WTC11 (cell line): ENCODE measurements around the gene COX7A2. TPM values are rescaled to one million over a fixed set of nuclear protein-coding genes. Genes with fewer than 3 reads are reported as not detected.

Experiments
- ATAC-seq: fragments of 200-7000 bp; cut with Tn5 transposase; 2 replicates; pipeline ENCODE4 v1.10.0; 2021; ENCODE audit warnings: mild to moderate bottlenecking, moderate library complexity
- CTCF ChIA-PET: fragments of 300-600 bp; sonication (Branson Sonifier 250); formaldehyde crosslinking; loops from one replicate; lab custom pipeline; 2021; ENCODE audit warnings: antibody characterized with exemption; lab: Charles Lee
- POLR2A ChIA-PET: fragments of 350-600 bp; sonication (Branson Sonifier 250); formaldehyde crosslinking; loops from one replicate; lab custom pipeline; 2021; ENCODE audit warnings: antibody characterized with exemption; lab: Charles Lee
- DNase-seq: peaks from one replicate; pipeline ENCODE4 v3.0.0; 2021; ENCODE audit warnings: low spot score
- H3K27ac Mint-ChIP-seq: 2 replicates; pipeline ENCODE4 v1.8.0; 2021; ENCODE audit warnings: mixed read lengths
- H3K27me3 Mint-ChIP-seq: 2 replicates; pipeline ENCODE4 v1.8.0; 2021; ENCODE audit warnings: low read depth, mild to moderate bottlenecking, moderate library complexity, mixed read lengths
- H3K36me3 Mint-ChIP-seq: 2 replicates; pipeline ENCODE4 v1.8.0; 2021; ENCODE audit warnings: mixed read lengths
- H3K4me1 Mint-ChIP-seq: 2 replicates; pipeline ENCODE4 v1.8.0; 2022; ENCODE audit warnings: mixed read lengths
- H3K4me3 Mint-ChIP-seq: 2 replicates; pipeline ENCODE4 v1.8.0; 2021; ENCODE audit warnings: mild to moderate bottlenecking, moderate library complexity, mixed read lengths
- H3K9me3 Mint-ChIP-seq: 2 replicates; pipeline ENCODE4 v1.8.0; 2021; ENCODE audit warnings: mixed read lengths
- AR ChIP-seq: fragments of 250-450 bp; sonication (Bioruptor Pico); IDR thresholded peaks from 2 replicates; pipeline ENCODE4 v1.9.0; 2021; ENCODE audit warnings: mild to moderate bottlenecking
- ATF1 ChIP-seq: sonication (generic); formaldehyde crosslinking; IDR thresholded peaks from 2 replicates; pipeline ENCODE4 v1.8.1; 2023; ENCODE audit warnings: mild to moderate bottlenecking, moderate library complexity, missing genetic modification reagents
- ETV6 ChIP-seq: sonication (generic); formaldehyde crosslinking; IDR thresholded peaks from 2 replicates; pipeline ENCODE4 v1.8.1; 2022; ENCODE audit warnings: mild to moderate bottlenecking, missing genetic modification reagents
- GABPB1 ChIP-seq: sonication (generic); formaldehyde crosslinking; IDR thresholded peaks from 2 replicates; pipeline ENCODE4 v1.8.1; 2023; ENCODE audit warnings: mild to moderate bottlenecking, missing genetic modification reagents
- GRHL2 ChIP-seq: fragments of 250-450 bp; sonication (Bioruptor Pico); IDR thresholded peaks from 2 replicates; pipeline ENCODE4 v1.8.0; 2022; ENCODE audit warnings: mild to moderate bottlenecking, moderate library complexity; ENCODE audit not compliant: insufficient replicate concordance, severe bottlenecking
- PRRX2 ChIP-seq: fragments of 250-450 bp; sonication (Bioruptor Pico); IDR thresholded peaks from 2 replicates; pipeline ENCODE4 v1.8.0; 2021; ENCODE audit warnings: mild to moderate bottlenecking
- RELA ChIP-seq: sonication (generic); formaldehyde crosslinking; IDR thresholded peaks from 2 replicates; pipeline ENCODE4 v1.8.1; 2022; ENCODE audit warnings: missing genetic modification reagents, mild to moderate bottlenecking, borderline replicate concordance
- RORB ChIP-seq: fragments of 250-450 bp; sonication (Bioruptor Pico); IDR thresholded peaks from 2 replicates; pipeline ENCODE4 v1.9.0; 2021; ENCODE audit warnings: mild to moderate bottlenecking
- TEAD4 ChIP-seq: sonication (generic); formaldehyde crosslinking; IDR thresholded peaks from 2 replicates; pipeline ENCODE4 v1.8.0; 2022; ENCODE audit warnings: mild to moderate bottlenecking, missing genetic modification reagents
- USF1 ChIP-seq: sonication (generic); formaldehyde crosslinking; IDR thresholded peaks from 2 replicates; pipeline ENCODE4 v1.8.0; 2022; ENCODE audit warnings: mild to moderate bottlenecking, missing genetic modification reagents
- ZNF232 ChIP-seq: sonication (generic); formaldehyde crosslinking; IDR thresholded peaks from 2 replicates; pipeline ENCODE4 v1.8.0; 2022; ENCODE audit warnings: mild to moderate bottlenecking, missing genetic modification reagents
- total RNA-seq: library from RNA; stranded (reverse); gene quantifications from 3 replicates; pipeline ENCODE4 v1.2.3, GENCODE V29; 2021
- TF ChIP-seq, protein P1 (sequence below): sonication (generic); formaldehyde crosslinking; IDR thresholded peaks from 2 replicates; pipeline ENCODE4 v1.8.1; 2023; ENCODE audit warnings: mild to moderate bottlenecking, missing genetic modification reagents, borderline replicate concordance
- TF ChIP-seq, protein P2 (sequence below): fragments of 250-450 bp; sonication (Bioruptor Pico); conservative IDR thresholded peaks from 2 replicates; pipeline ENCODE4 v1.9.0; 2021; ENCODE audit warnings: mild to moderate bottlenecking
- TF ChIP-seq, protein P3 (sequence below): fragments of 250-450 bp; sonication (Bioruptor Pico); IDR thresholded peaks from 2 replicates; pipeline ENCODE4 v1.8.0; 2021; ENCODE audit warnings: mild to moderate bottlenecking
- TF ChIP-seq, protein P4 (sequence below): sonication (generic); formaldehyde crosslinking; IDR thresholded peaks from 2 replicates; pipeline ENCODE4 v1.8.0; 2022; ENCODE audit warnings: mild to moderate bottlenecking, missing genetic modification reagents

COX7A2 gene
- total RNA-seq, 1 experiment from 2014 or later = 472 TPM

GRCh38 chr6:75250552-75250951, 7.0 kb upstream of the COX7A2 start (continued):
- TF ChIP-seq ATF1 = no peak

- POLR2A ChIA-PET = no interaction called here
- peaks cover 46% of the 10 kb centered on the region for H3K4me1 Mint-ChIP-seq
- H3K4me3 Mint-ChIP-seq = peak overlapping the region; percentile 31
- H3K36me3 Mint-ChIP-seq = no peaks in the 10 kb centered on the region; the same call in 1 of the 2 replicates
- ATAC-seq = peak; percentile 72
- H3K9me3 Mint-ChIP-seq = no peaks in the 10 kb centered on the region
- TF ChIP-seq RELA (CRISPR knock-in tag) (no peak), TEAD4 (CRISPR knock-in tag) (no peak), ZNF232 (CRISPR knock-in tag) (no peak), AR (CRISPR knock-in tag) (no peak)
- TF ChIP-seq, protein P1, sequence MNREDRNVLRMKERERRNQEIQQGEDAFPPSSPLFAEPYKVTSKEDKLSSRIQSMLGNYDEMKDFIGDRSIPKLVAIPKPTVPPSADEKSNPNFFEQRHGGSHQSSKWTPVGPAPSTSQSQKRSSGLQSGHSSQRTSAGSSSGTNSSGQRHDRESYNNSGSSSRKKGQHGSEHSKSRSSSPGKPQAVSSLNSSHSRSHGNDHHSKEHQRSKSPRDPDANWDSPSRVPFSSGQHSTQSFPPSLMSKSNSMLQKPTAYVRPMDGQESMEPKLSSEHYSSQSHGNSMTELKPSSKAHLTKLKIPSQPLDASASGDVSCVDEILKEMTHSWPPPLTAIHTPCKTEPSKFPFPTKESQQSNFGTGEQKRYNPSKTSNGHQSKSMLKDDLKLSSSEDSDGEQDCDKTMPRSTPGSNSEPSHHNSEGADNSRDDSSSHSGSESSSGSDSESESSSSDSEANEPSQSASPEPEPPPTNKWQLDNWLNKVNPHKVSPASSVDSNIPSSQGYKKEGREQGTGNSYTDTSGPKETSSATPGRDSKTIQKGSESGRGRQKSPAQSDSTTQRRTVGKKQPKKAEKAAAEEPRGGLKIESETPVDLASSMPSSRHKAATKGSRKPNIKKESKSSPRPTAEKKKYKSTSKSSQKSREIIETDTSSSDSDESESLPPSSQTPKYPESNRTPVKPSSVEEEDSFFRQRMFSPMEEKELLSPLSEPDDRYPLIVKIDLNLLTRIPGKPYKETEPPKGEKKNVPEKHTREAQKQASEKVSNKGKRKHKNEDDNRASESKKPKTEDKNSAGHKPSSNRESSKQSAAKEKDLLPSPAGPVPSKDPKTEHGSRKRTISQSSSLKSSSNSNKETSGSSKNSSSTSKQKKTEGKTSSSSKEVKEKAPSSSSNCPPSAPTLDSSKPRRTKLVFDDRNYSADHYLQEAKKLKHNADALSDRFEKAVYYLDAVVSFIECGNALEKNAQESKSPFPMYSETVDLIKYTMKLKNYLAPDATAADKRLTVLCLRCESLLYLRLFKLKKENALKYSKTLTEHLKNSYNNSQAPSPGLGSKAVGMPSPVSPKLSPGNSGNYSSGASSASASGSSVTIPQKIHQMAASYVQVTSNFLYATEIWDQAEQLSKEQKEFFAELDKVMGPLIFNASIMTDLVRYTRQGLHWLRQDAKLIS (CRISPR knock-in tag) = no peak
- TF ChIP-seq, all 79 proteins: peak for 0
- H3K27ac Mint-ChIP-seq = peak overlapping the region; percentile 82
- H3K27me3 Mint-ChIP-seq = no peaks in the 10 kb centered on the region
- no peak for DNase-seq
- CTCF ChIA-PET = interaction anchor here (1.2 to 2.1 kb wide), 3 partner anchors 16 to 47 kb away, joined by 4 to 6 read pairs (median 4); no protein-coding TSS in a partner anchor
These were observed 6.2 kb upstream of the COX7A2 start for GRCh38 chr6:75249837-75250236.

- ATAC-seq (no peak), DNase-seq (no peak)
- peaks cover 7% of the 10 kb centered on the region for H3K36me3 Mint-ChIP-seq
- H3K4me1 Mint-ChIP-seq = peaks cover 46% of the 10 kb centered on the region
- CTCF ChIA-PET = no interaction called here
- POLR2A ChIA-PET = no interaction called here
- H3K4me3 Mint-ChIP-seq = no peak overlapping the region
- TF ChIP-seq, protein P2, sequence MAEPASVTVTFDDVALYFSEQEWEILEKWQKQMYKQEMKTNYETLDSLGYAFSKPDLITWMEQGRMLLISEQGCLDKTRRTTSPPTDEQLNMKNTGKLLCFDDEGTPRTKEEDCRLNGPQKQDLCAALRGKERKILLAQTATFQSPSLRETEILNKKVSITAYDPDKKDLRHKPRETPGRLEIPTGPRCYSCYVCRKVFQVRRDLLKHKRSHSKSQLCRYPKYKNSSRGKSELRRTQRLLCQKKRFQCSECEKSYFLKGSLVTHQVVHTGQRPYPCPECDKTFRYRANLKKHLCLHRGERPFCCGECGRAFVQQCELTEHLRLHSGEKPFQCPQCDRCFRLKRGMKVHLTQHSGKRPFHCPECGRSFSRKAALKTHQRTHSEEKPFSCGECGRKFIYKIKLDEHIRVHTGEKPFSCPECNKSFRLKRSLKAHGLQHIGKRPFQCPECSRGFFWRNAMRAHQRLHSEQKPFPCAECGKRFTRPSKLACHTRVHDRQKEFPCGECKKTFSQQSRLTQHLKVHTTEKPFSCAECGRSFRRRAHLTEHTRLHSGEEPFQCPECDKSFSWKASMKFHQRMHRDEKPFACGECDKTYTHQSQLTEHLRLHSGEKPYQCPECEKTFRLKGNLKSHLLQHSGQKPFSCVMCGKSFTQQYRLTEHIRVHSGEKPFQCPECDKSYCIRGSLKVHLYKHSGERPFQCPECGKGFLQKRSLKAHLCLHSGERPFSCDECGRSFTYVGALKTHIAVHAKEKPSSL (CRISPR knock-in tag) = no peak
- H3K27me3 Mint-ChIP-seq = no peaks in the 10 kb centered on the region
- no peaks in the 10 kb centered on the region for H3K9me3 Mint-ChIP-seq
- no peak overlapping the region for H3K27ac Mint-ChIP-seq
These were observed 2.8 kb upstream of the COX7A2 start for GRCh38 chr6:75246386-75246785.

DNA sequence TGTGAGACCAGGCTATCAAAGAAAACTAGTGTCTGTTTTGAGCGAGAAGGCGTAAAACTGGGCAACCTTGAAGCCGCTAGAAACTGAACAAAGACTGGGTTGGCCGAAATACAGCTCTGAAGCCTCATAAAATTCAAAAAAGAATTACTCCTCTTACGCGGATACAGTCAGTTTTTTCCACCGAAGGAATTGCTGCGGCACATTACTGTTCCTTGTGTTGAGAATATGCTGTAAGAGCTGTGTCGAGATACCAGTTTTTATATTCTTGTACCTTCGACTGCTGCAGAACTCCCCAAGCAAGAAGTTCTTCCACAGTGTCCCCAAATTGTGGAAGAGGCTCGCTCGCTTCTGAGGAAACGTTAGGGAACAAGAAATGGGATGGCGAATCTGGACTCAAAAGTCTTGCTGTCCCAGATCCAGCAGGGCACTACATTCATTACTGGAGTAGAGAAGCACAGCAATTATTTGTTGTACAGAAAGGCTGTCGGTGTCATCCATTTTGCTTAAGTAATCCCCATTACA, 523 bp upstream of the COX7A2 start:
- ChIA-PET POLR2A (interaction anchor here (0.9 to 1.3 kb wide), 3 partner anchors 9 to 250 kb away, joined by 3 to 4 read pairs (median 3); no protein-coding TSS in a partner anchor), CTCF (interaction anchor here (0.6 to 1.3 kb wide), 6 partner anchors 24 to 1472 kb away, joined by 3 to 7 read pairs (median 4); no protein-coding TSS in a partner anchor)
- Mint-ChIP-seq H3K36me3 (peaks cover 28% of the 10 kb centered on the region), H3K9me3 (no peaks in the 10 kb centered on the region), H3K4me1 (peaks cover 31% of the 10 kb centered on the region), H3K4me3 (peak overlapping the region; percentile 99), H3K27me3 (no peaks in the 10 kb centered on the region), H3K27ac (peak overlapping the region; percentile 99)
- ATAC-seq = no peak
- no peak for DNase-seq
- TF ChIP-seq PRRX2 (CRISPR knock-in tag) (no peak), GABPB1 (CRISPR knock-in tag) (no peak), USF1 (CRISPR knock-in tag) (0 out of 2 replicates have a peak, but pooled peaks have one; percentile 6), ETV6 (0 out of 2 replicates have a peak, but pooled peaks have one; percentile 49), GRHL2 (CRISPR knock-in tag) (no peak), RORB (CRISPR knock-in tag) (no peak), RELA (CRISPR knock-in tag) (no peak)
- TF ChIP-seq, protein P3, sequence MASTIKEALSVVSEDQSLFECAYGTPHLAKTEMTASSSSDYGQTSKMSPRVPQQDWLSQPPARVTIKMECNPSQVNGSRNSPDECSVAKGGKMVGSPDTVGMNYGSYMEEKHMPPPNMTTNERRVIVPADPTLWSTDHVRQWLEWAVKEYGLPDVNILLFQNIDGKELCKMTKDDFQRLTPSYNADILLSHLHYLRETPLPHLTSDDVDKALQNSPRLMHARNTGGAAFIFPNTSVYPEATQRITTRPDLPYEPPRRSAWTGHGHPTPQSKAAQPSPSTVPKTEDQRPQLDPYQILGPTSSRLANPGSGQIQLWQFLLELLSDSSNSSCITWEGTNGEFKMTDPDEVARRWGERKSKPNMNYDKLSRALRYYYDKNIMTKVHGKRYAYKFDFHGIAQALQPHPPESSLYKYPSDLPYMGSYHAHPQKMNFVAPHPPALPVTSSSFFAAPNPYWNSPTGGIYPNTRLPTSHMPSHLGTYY (CRISPR knock-in tag) = no peak
- TF ChIP-seq, protein P2 (CRISPR knock-in tag) = no peak
- TF ChIP-seq, protein P4, sequence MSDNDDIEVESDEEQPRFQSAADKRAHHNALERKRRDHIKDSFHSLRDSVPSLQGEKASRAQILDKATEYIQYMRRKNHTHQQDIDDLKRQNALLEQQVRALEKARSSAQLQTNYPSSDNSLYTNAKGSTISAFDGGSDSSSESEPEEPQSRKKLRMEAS (CRISPR knock-in tag) = 0 out of 2 replicates have a peak, but pooled peaks have one; percentile 17
